Hepatocyte (in vitro differentiated cells): ENCODE data around the gene CCL25.

Experiments used
- EZH2 ChIP-seq: fragments of 200-600 bp; sonication (generic); IDR thresholded peaks from 2 replicates; pipeline ENCODE4 v1.6.1; 2016; ENCODE audit warnings: antibody characterized with exemption, mild to moderate bottlenecking, borderline replicate concordance
- TF ChIP-seq, protein P1 (sequence below): fragments of 200-600 bp; sonication (generic); IDR thresholded peaks from 2 replicates; pipeline ENCODE4 v1.5.1; 2016; ENCODE audit warnings: antibody characterized with exemption, mild to moderate bottlenecking; ENCODE audit not compliant: poor library complexity

DNA sequence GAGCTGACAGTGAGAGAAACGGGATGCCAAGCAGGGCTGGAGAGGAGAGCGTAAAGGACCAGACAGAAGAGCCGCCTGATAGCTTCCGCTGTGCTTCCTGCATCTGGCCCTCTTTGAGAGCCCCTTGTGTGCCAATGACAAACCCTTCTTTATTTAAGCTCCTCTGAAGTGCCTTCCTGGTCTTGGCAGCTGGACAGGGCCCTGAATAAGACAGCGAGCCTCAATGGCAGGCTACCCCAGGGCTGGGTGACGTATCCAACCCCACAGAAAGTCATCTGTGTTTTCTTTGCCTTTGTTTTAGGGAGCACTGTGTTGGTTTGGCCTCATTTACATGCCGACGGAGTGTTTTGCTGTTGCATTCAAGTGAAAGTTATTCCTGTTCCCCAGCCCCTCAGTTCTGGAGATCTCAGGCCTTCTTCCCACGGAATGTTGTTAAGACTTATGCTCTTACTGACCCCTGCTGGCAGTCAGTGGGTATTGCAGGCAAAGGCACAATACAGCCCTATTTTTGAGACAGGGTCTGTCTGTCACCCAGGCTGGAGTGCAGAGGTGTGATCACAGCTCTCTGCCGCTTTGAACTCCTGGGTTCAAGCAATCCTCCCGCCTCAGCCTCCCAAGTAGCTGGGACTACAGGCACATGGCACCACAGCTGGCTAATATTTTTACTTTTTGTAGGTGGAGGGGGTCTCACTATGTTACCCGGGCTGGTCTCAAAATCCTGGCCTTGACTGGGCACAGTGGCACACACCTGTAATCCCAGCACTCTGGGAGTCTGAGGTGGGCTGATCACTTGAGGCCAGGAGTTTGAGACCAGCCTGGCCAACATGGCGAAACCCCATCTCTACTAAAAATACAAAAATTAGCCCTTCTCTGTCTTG lies 16.8 kb downstream of the CCL25 start:
- TF ChIP-seq, protein P1, sequence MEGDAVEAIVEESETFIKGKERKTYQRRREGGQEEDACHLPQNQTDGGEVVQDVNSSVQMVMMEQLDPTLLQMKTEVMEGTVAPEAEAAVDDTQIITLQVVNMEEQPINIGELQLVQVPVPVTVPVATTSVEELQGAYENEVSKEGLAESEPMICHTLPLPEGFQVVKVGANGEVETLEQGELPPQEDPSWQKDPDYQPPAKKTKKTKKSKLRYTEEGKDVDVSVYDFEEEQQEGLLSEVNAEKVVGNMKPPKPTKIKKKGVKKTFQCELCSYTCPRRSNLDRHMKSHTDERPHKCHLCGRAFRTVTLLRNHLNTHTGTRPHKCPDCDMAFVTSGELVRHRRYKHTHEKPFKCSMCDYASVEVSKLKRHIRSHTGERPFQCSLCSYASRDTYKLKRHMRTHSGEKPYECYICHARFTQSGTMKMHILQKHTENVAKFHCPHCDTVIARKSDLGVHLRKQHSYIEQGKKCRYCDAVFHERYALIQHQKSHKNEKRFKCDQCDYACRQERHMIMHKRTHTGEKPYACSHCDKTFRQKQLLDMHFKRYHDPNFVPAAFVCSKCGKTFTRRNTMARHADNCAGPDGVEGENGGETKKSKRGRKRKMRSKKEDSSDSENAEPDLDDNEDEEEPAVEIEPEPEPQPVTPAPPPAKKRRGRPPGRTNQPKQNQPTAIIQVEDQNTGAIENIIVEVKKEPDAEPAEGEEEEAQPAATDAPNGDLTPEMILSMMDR = peak; percentile 46
- no peak for TF ChIP-seq EZH2
